H54 (cell line): ENCODE measurements around the gene PNKD.

Experiments used
- DNase-seq: peaks from one replicate; pipeline ENCODE4 v3.0.0; 2011; ENCODE audit warnings: low spot score, mixed read lengths; ENCODE audit not compliant: insufficient read length
- FAIRE-seq: peaks from 3 replicates; lab custom pipeline; 2011; peaks lifted over from hg19 to GRCh38; lab: Jason Lieb, UNC
- POLR2A ChIP-seq: IDR thresholded peaks from 2 replicates; pipeline ENCODE4 v1.6.1; 2011; ENCODE audit warnings: low read depth, mild to moderate bottlenecking, low read length

The PNKD gene

DNA sequence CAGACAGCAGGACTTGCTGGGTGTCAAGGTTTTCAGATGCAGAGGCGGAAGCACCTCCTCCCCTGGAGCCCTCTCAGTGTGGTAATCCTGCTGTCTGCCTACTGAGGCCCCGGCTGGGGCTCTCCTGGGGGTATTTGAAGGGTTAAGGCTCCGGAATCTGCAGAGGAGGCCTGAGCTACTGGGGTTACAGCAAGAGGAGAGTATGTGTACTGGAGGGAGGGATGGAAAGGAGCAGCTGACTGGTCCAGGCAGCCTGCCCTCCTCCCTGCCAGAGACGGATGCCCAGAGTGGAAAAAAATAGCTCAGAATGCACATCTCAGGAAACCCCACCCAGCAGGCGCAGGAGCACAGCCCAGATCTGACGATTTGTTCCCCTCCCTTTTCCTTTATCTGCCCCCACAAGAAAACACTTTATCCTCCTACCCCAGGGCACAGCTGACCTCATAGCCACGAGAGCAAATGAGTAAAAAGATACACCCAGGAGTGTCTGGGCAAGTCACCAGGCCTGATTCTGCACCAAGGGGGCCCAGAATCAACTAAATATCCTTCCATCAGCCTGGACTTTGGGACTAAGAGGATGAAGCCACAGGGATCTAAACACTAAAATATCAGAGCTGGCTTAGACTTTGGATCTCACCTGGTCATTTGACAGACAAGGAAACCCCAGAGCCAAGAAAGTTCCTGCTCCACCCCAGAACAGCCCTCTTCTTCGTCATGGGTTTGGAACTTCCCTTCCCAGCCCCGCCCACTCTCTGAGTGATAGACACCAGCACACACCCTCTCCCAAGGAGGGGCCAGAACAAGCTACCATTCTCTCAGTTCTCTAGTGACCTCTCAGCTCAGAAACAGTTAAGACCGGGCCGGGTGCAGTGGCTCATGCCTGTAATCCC lies 16.5 kb downstream of the PNKD start:
- DNase-seq (peak; percentile 83), FAIRE-seq (peak; percentile 53)
- TF ChIP-seq POLR2A: peak; percentile 34; the same call in 1 of the 2 replicates

GRCh38 chr2:218289639-218290315 lies 19.5 kb downstream of the PNKD start:
- no peak for TF ChIP-seq POLR2A
- DNase-seq (no peak), FAIRE-seq (no peak)

- no peak for TF ChIP-seq POLR2A
- FAIRE-seq (no peak), DNase-seq (no peak)
Measured at GRCh38 chr2:218290316-218291261, 20.3 kb downstream of the PNKD start.

DNA sequence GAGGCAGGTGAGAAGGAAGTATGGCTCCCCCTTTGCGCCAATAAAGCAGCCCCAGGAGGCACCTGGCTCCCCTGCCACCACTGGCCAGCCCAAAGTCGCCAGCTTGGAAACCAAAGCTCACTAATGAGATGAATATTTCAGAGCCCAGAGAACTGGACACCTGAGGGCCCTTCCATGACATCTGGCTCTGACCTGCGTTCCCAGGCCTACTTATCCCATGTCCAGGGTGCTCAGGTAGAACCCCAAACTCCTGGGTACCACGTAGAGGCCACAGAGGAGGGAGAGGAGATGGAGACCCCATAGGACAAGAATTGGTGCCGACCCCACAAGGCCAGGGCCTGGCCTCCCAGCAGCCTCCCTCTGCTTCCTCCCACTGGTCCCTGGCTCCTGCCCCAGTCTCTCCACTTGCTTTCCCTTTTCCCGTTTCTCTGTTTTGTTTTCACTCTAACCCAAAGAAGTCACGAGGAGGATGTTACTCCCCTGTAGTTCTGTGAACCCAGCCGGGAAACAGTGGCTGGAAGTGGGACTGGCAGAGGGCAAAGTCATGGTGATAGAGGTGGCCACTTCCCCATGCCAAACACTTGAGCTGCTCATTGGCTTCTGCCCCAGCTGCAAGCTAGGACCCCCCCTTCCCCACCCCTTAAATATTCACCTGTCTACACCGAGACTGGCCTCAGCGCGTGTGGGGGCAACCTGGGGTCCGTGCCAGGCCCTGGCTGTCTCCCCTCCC lies 21.2 kb downstream of the PNKD start:
- DNase-seq (no peak), FAIRE-seq (no peak)
- no peak for TF ChIP-seq POLR2A

DNA sequence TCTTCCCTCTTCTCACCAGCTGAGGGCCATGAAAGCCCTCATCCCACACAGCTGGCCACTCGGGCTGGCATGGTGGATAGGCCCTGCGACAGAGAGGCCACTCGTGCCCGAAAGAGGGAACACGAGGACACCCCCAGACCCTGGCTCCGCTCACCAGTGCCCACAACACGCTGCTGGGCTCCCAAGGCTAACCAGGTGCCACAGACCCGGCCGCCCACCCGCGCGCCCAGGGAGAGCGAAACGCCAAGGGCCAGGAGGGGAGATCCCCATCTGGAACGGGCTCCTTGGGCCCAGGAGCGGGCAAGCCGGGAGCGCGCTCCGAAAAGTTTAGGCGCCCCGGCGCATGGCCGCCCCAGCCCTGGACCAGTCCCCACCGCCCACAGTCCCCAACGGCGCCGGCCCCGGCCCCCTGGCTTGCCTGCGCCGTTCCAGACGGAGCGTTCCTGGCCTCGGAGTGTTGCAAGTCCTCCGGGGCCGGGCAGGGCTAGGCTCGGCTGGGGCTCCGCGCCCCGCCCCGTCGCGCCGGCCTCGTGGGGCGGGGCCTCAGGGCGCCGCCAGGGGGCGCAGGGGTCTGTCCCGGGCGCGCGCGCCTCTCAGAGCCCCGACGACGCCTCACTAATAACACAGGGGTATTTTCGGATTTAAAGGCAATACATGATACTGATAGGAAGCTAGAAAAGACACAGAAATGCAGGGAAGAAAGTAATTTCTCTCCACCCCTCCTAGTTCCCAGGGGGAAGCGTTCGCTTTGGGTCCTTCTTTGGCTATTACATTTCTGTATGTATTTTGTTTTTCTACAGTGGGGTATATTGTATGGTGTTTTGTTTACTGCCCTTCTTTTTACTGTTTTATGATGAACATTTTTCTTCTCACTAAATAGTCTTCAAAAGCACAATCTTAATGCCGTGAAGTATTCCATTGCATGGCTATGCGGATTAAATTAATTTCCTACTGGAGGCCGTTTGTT lies 22.0 kb downstream of the PNKD start, which contains the start of gene TMBIM1:
Gene TMBIM1 (minus strand): TSS at position 456 of the 967 bp plus-strand sequence. CDS start 10,362 bp downstream, outside the sequence.
- TF ChIP-seq POLR2A: peak; percentile 67
- FAIRE-seq: no peak

DNA sequence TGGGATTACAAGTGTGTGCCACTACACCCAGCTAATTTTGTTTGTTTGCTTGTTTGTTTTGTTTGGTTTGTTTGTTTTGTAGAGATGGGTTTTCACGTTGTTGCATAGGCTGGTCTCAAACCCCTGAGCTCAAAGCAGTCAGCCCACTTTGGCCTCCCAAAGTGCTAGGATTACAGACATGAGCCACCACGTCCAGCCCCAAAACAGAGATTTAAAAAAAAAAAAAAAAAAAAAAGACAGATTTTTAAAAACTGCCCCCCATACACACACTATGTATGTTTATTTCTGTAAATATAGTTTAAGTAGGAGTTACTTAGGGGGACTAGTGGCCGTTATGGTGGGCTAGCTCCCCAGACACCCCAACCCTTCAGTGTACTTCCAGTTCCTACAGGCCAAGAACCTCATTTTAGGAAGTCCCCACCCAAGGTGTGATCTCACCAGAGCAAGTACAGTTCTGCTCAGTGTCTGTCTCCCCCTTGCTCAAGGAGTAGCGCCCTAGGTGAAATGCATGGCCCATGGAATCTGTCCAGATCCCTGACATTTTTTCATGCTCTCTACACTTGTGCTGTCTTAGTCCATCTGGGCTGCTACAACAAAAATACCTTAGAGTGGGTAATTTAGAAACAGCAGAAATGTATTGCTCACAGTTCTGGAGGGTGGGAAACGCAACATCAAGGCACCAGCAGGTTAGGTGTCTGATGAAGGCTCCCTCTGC lies 23.6 kb downstream of the PNKD start:
- FAIRE-seq: no peak
- TF ChIP-seq POLR2A: no peak
- no peak for DNase-seq

More for the DNA sequence above, 22.0 kb downstream of the PNKD start, which contains the start of gene TMBIM1:
- peak; percentile 80 for DNase-seq

DNA sequence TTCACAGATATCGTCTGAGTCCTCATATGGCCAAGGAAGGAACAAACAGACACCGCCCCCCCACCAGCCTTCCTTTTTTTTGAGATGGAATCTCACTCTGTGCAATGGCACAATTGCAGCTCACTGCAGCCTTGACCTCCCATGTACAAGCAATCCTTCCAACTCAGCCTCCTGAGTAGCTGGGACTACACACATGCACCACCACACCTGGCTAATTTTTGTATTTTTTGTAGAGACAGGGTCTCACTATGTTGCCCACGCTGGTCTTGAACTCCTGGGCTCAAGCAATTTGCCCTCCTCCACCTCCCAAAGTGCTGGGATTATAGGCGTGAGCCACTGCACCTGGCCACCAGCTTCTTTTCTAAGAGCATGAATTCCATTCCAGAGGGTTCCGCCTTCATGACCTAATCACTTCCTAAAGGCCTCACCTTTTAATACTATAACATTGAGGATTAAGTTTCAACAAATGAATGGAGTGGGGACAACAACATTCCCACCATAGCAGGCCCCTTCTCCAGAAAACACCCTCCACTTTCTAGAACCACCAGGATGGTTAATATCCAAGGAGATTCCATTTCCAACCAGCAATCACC lies 24.2 kb downstream of the PNKD start:
- TF ChIP-seq POLR2A: no peak
- FAIRE-seq (no peak), DNase-seq (no peak)

DNA sequence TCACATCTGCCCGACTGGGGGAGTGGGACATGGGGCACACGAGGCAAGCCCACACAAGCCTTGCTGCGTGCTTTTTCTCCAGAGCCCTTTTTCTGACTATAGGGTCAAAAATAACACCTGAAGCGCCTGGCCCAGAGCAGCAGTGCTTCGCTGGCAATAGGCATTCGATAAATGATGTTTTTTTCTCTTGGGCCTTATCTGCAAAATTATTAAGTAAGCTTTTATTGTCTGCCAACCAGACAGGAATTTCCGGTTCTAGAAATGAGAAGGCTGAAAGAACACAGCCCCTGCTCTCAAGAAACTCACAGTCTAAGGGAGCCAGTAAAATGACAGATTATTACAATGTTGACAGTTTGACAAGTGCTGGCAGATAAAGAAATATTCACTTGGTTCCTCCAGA lies 24.7 kb downstream of the PNKD start:
- FAIRE-seq (no peak), DNase-seq (no peak)
- no peak for TF ChIP-seq POLR2A

- DNase-seq (no peak), FAIRE-seq (no peak)
- TF ChIP-seq POLR2A: no peak
Measured at GRCh38 chr2:218296200-218296599, 25.9 kb downstream of the PNKD start.

DNA sequence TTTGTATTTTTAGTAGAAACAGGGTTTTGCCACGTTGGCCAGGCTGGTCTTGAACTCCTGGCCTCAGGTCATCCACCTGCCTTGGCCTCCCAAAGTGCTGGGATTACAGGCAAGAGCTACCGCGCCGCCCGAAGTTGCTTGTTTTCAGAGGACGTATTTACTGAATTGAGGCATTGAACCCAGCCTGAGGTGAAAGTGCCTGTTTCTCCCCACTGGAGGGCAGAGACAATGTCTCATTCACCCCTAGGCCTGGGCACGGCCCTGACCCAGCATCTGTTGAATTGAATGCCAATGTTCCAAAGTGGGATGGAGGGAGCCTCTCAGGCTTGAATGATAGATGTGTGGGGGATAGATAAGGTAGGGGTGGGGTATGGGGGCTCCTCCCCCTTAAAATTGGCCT lies 26.5 kb downstream of the PNKD start:
- TF ChIP-seq POLR2A: no peak
- no peak for DNase-seq
- FAIRE-seq: no peak
